AG08395 (cell line): ENCODE measurements around the gene CD84.
"Not testable (repeated sequence)": the region's sequence is repeated elsewhere in the genome, so short reads cannot be mapped to it uniquely, and the experiment has no call there.

Source experiments
- DNase-seq: peaks from one replicate; pipeline ENCODE4 v3.0.0; 2012; ENCODE audit warnings: mixed read lengths, low spot score

The CD84 gene

DNA sequence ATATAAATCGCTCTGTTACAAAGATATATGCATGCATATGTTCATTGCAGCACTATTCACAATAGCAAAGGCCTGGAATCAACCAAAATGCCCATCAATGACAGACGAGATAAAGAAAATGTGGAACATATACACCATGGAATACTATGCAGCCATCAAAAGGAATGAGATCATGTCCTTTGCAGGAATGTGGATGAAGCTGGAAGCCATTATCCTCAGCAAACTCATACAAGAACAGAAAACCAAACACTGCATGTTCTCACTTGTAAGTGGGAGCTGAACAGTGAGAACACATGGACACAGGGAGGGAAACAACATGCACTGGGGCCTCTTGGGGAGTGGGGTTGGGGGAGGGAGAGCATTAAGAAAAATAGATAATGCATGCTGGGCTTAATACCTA, 61.8 kb downstream of the CD84 start:
- not testable (repeated sequence) for DNase-seq

DNA sequence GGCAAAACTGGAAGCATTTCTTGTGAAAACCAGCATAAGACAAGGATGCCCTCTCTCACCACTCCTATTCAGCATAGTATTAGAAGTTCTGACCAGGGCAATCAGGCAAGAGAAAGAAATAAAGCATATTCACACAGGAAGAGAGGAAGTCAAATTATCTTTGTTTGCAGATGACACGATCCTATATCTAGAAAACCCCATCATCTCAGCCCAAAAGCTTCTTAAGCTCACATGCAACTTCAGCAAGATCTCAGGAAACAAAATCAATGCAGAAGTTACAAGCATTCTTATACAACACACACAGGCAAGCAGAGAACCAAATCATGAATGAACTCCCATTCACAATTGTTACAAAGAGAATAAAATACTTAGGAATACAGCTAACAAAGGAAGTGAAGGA, 63.4 kb downstream of the CD84 start:
- not testable (repeated sequence) for DNase-seq

DNA sequence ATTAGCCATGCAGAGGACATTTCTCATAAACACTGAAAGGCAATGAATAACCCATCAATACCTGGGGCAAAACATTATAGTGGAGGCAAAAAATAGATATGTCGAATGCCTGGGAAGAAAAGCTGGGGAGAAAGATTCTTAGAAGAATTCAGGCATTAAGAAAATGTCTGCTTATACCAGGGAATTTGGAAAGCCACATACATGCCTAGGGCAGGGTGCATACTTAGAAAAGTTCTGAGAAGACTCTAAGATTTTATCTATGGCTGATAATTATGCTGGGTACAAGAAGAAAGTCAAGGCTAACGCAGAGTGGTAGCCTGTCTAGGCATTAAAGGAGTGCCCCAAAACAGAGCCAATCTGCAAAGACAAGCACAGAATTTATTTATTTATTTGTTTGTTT, 74.6 kb downstream of the CD84 start:
- no peak for DNase-seq

DNA sequence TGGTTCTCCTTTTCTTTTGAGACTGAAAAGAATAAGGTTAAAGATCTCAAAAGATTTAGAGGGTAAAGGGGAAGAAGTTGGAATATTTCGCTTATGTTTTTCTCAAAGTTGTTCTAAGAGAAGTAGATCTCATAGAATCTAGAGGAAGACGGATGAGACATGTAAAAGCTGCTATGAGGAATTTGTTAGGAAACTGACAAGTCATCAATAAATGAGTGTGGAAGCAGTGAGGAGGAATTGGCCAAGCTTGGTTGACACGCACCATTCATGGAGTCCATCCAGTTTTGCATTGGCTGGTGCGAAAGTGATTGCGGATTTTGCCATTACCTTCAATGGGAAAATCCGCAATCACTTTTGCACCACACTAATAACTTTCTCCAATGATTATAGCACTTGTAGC, 76.2 kb downstream of the CD84 start:
- no peak for DNase-seq

DNA sequence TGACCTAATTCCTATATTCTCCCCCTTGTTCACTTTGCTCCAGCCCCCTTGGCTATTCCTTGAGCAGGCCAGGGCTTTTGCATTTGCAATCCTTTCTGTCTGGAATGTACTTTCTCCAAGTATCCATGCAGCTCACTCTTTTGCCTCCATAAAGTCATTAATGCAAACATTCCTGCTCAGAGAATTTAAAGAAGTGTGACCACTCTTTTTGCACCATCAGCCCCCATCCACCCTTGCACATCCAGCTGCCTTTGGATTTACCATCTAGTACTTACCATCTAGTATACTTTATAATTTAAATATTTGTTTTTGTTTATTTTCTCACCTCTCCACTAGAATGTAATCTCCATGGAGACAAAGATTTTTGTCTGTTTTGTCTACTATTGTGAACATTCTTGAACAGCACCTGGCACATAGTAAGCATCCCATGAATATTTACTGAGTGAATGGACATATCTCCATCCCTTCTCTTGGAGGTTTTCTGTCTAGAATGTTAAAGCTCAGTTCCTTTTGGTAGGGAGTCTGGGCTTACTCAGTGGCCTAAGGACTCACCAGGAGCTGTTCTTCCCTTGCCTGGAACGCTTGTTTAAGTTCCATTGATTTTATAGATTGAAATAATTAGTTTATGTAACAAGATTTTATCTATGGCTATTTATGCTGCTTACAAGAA, 78.8 kb downstream of the CD84 start:
- no peak for DNase-seq

DNA sequence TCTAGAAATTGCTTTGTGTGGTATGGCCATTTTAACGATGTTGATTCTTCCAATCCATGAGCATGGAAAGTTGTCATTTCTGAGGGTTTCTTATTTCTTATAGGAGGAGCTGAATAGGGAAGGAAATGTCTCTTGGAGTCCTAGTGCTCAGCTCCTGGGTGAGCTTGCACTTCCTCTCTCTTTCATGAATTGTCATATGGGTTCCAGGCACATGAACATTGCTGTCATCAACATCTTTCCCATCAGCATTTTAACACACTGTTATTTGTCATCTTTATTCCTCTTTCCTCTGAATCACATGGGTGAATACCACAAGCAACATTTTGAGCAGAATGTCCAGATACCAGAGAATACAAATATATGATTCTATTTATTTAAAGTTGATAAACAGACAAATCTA, 79.7 kb downstream of the CD84 start:
- DNase-seq: no peak

DNA sequence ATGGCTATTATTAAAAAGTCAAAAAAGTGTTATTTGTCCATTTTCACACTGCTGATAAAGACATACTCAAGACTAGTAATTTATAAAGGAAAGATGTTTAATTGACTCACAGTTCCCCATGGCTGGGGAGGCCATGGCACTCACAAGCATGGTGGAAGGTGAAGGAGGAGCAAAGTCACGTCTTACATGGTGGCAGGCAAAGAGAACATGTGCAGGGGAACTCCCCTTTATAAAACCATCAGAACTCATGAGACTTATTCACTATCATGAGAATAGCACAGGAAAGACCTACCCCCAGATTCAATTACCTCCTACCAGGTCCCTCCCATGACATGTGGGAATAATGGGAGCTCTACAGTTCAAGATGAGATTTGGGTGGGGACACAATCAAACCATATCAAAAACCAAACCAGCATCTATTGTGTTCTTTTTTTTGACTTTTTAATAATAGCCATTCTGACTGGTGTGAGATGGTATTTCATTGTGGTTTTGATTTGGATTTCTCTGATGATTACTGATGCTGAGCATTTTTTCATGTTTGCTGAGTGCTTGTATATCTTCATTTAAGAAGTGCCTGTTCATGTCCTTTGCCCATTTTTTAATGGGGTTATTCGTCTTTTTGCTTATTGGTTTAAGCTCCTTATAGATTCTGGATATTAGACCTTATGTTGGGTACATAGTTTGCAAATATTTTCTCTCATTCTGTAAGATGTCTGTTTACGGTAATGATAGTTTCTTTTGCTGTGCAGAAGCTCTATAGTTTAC, 80.8 kb downstream of the CD84 start:
- not testable (repeated sequence) for DNase-seq

DNA sequence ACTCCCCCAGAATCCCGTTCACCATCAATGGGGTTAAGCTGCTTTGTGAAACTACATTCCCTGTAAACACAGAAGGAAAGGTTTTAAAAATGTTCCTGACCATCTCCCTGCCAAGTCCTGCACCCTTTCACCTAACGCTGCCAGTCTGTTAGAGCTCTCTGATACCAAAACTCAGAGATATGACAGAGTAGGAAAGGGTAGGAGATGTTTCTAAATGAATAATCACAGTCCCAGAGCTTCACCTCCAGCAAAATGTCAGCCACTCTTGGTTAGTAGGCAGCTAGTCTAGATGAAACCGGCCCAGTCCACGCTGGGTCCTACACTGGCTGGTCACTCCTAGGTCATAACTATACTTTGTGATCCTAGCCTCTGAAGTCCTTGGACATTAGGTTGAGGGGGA, 83.0 kb downstream of the CD84 start:
- DNase-seq: no peak

DNA sequence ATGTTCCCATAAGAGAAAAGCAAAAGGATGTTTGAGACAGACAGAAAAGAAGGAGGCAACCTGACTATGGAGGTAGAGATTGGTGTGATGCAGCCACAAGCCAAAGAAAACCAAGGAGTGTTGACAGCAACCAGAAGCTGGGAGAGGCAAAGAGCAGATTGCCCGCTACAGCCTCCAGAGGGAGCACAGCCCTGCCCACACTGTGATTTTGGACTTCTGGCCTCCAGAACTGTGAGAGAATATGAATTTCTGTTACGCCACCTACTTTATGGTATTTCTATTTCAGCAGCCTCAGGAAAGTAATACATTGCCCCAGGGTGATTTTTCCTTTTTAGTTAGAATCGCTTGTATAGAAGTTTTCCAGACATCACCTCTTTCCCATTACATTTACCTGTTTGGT, 84.7 kb downstream of the CD84 start:
- DNase-seq: no peak

DNA sequence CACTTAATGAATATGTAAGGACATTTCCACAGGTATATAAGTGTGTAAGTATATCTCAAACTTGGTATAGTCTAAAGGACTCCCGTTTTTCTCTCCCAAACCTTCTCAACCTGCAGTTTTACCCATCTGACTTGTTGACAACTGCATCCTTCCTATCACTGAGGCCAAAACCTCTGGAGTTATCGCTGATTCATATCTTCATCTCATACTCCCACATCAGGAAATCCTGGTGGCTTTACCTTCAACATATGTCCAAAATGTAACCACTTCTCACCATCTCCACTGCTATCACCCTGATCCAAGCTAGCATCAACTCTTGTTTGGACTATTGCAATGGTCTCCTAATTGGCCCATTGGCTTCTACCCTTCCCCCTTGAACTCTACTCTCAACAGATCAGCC, 86.7 kb downstream of the CD84 start:
- DNase-seq: no peak

DNA sequence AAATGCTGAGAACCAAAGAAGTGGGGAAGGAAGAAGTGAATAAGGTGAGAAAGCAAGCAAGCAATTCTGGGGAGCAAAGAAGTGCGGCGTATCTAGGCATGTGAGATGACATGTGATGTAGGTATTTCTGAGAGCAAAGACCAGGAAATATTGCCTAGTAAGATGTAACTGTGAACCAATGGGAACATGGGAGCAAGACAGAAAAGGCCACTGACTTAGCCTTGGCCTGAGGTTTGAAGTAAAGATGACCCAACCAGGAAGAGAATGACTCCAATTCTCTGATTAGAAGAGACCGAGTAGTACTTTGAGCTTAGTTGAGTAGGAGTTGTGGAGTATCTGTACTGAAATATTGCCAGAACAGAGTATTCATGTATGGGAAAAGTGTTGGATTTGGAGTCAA, 87.3 kb downstream of the CD84 start:
- no peak for DNase-seq
